Activated CD4-positive, alpha-beta T cell treated with anti-CD3 and anti-CD28 coated beads, Interleukin-2, Interleukin-4, amounts not matched to agents 100 ng/mL and 50 ng/mL, durations not matched to agents 16 hours and 8 hours (primary cell): ENCODE results near the gene ATF5.

Source experiments
- DNase-seq: peaks from one replicate; pipeline ENCODE4 v3.0.0-alpha.2; 2020; ENCODE audit warnings: low spot score

ATF5 gene

DNA sequence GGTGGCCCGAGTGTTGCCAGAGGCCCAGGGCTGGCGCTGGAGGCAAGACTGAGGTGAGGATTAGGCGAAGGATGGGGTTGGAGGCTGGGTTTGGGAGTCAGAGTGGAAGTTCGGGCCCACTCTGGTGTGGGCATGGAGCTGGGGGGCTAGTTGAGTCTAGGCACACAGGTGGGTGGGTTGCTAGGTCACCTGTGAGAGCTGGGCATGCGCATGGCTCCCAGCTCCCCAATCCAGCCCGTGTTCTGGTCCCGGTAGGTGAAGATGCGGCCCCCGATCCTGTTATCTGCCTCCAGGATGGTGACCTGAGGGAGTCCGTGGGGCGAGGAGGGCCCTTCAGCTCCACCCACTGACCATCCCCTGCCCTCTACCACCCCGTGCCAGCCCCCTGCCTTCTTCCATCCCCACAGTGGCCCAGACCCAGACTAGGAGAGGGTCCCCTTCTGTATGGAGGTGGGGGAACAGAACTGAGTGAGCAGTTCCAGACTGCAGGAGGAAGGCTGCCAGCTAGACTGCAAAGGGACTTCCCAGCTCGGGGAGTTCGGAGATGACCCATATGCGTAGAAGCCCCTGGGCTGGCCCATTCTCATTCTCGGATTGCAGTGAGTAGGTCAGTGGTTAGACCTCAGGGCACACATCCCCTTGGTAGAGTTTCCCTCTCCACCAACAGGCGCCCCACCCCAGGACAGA, 34.0 kb upstream of the ATF5 start:
- DNase-seq, result peak; percentile 64

DNA sequence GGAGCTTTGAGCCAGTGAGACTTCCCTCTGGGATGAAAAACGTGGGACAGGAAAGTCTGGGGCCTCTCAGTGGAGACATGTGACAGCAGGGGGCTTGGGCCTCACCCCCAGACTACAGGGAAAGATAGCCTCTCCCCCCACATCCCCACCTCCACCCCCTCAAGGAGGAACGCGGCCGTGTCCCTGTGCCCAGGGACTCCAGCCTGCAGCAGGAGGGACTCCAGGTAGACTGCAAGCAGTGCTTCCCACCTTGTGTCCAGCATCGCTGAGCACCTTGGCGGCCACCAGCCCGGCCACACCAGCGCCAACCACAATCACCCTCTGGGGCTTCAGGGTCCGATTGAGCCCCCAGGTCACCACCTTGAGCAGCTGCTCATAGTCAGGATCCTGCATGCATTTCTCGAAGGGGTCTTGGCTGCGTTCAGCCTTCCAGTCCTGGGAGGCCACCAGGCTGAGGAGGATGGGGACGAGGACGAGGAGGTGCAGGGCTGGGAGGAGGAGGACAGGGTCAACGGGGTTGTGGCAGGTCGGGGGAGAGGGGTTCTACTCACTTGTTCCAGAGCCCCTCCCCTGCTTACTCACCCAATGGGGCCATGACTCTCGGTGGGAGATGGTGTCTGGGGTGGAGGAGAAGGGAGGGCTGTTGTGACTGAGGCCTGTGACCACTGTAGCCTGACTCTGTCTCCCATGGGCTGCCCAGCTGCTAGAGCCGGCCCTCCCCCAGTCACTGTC, 33.3 kb upstream of the ATF5 start:
- no peak for DNase-seq

DNA sequence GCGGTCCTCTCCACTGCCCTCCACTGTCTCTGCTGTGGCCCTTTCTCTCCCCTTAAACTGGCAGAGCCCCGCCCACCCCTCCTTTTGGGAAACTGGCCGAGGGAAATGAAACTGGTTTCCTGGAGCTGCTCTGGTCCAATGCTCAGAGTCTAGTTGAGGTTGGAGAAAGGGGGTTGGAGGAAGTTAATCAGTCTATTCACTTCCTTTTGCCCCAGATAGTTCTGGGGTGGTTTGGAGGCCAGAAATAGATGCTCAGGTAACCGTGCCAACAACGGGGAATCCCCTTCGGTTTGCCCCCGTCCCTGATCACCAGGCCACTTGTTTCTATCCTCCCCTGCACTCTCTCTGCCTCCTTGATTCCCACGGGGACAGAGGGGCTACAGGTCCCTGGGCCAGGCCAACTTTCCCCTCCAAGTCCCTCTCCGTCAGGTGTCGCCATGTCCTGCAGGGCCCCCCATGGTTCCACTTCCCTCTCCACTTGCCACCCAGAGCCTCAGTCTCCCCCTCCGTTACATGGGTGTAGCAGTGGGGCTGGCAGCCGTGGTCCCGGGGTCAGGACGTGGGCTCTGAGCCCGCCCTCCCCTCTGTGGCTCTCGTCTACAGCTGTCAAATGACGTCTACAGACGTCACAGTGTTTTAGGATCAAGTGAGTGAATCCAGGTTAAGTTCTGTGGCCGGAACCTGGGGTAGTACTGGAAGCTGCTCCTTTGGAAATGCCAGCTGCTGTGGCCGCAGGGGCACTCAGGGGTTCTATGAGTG, 32.0 kb upstream of the ATF5 start, which contains the start of gene IL4I1:
IL4I1 (minus strand) TSS at position 25 of the 759 bp plus-strand sequence. CDS start 727 bp downstream, outside the sequence.
- DNase-seq, result peak; percentile 78

DNA sequence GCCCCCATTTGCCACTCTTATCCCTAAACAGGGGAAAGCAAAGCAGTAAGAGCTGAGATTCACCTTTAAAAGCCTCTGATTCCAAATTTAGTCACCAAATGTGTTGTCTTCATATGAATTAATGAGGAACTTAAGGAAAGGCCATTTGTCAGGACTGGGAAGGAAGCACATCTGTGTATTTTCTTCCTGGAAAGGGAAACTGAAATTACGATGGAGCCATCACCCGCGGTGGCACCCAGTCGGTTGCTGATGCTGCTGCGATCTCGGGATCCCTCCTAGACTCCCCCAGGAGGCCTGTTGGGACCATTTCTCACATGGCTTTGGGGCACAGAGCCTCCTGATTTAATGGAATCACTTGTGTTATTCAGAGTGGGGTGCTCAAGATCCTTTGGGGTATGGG, 24.9 kb upstream of the ATF5 start:
- no peak for DNase-seq

DNA sequence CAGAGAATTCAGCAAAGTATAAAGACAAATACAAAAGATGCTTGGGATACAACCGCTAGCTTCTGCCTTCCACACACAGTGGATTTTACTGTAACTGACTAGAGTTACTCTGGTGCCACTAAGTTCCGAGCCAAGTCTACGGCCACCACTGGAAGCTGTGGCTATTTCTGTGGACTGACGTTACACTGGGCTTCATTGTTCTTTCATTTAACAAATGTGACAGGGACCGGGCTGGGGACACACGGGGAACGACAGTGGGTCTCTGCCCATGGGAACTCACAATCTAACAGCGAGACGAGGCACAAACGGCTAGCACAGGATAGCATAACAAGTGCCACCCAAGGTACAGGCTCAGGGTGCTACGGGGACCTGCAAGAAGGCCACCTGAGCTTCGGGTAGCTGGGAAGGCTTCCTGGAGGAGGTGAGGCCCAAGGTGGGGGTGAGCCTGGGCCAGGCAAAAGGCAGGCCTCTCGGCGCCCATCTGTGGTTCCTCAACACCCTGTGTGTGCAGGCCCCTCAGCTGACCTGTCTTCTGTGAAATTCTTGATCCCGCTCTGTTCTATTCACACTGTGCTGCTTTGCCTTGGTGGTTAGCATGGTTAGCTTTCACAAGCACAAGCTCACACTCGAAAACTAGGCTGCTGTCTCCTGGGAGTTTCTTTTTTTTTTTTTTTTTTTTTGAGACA, 22.0 kb upstream of the ATF5 start:
- DNase-seq, result no peak

DNA sequence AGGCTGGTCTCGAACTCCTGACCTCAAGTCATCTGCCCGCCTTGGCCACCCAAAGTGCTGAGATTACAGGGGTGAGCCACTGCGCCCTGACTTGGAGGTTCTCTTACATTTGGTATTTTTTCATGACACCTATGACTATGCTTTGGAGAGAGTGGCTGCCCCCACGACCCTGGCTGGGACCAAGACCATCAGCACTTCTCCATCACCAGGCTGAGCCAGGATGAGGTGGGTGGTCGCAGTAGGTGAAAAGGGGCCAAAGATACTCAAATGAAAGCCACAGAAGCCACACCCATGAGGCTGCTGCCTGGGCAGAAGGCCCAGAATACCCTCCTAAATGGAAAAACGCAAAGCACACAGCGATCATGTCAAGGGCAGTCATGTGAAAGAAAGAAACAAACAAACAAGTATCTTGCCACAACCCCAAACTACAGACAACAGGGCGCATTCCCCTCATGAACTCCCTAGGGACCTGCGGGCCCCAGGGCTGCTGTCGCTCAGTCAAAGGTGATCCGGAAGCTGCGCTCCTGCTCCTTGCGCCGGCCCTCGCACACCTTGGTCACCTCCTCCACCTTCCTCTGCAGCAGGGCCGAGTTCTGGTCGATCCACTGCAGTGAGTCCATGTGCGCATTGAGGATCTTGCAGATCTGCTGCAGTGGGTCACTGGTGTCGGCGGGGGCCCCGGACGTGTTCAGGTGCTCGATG, 21.1 kb upstream of the ATF5 start:
- DNase-seq, result no peak

DNA sequence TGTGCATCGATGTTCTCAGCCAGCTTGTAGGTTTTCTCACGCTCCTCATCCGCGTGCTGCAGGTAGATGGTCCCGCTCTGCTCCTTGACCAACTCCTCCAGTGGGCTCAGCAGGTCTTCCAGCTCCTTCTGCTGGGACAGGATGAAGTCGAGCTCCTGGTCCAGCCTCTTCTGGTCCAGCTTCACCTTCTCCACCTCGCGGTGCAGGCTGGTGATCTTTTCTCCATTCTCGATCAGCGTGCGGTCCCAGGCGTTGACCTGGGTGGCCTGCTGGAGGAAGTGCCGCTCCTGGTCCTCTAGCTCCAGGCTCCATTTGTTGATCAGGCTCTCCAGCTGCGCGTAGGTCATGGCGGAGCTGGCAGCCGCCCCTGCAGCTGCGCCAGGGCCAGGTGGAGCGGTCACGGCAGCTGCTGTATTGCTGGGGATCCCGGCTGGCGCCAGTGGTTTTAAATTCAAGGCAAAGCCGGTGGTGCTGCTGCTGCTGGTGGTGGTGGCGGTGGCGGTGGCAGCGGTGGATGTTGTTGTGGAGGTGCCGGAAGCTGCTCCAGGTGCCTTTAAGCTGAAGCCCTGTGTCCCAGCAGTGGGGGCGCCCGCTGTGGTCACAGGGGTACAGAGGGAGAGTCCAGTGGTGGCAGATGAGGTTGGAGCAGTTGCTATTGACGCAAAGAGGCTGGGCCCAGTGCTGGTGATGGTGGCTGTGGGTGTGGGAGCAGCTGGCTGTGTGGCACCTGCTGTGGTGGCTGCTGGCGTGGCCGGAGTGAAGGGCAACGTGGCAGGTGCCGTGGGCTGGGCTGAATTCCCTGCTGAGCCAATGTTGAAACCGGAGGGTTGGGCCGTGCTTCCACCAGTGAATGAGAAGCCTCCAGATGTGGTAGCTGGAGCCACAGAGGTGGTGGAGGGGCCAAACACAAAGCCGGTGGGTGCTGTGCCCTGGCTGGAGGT, 20.3 kb upstream of the ATF5 start:
- no peak for DNase-seq

DNA sequence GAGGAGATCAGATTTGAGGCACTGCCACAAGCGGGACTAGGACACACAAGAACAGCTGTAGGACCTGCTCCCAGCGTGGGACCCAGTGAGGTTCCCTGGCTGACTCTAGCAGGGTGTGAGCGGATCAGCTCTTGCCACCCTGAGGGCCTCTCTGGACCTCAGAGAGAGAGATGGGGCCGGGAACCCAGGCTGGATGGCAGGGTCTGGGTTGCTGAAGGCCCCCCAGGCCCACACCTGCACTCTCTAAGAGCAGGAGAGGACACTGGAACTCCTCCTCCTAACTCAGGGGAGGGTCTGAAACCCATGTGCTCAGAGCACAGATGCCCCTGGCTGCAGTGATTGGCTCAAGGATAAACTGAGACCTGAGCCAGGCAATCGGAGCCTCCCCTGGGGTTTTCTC, 18.8 kb upstream of the ATF5 start:
- DNase-seq, result no peak

DNA sequence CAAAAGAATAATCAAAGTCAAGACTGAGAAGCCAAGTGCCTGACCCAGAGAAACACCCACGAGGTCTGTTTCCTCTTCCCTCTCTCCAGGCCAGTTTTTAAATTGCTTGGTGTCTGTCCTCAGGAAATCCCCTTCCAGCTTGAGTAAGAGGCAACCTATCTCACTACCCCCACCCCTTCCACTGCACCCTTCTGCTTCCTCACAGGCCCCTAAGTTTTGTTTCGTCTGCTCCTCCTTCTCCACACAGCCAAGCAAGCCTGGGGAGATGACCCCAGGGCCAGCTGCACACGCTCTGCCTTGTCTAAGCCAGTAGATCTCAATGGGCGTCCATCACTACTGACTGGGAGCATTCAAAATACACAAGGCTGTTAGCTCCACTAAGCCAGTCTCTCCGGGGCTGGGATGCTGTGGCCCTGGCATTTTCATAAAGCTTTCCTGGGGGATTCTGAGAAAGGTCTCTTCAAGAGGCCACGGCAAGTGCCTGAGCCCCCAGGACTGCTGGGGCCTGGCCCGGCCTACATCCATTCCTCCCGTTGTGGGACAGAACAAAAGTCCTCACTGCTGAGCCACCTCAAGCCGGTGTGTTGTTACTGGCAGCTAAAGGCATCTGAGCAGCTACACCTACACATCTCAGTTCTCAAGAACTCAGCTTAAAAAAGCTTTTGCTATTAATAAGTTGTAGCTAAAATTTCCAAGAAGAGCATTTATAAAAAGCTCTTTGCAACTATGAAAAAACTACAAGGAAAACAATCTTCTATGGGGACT, 17.4 kb upstream of the ATF5 start:
- peak; percentile 43 for DNase-seq

DNA sequence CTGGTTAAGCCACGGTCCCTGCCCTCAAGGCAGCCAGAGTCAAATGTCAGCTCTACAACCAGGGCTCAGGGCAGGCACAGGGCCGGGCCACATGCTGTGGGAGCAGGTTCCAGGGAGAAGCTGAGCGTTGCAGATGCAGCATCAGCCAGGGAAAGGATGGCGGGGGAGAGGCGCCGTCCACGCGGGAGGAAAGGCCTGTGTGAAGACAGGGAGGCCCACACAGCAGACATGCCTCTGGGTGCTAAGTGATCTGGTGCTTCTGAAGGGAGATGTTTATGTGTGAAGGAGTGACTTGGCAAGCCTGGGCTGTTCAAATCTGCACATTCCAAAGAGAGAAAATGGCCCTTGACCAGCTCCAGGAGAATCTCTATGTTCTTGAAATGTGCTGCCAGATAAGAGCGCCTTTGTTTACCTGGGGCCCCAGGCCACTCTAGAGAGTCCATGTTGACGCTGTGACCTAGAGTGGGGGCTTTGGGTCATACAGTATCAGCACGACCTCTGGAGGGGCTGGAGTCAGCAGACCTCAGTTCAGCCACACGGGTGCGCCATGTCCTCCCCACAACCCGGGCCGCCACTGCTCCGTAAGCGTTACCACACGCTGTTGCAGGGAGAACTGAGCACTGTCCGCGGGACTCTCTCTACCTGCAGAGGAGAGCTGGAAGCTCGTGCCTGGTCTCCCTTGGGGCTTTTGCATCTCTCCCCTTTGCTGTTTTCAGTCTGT, 15.9 kb upstream of the ATF5 start:
- DNase-seq, result no peak

DNA sequence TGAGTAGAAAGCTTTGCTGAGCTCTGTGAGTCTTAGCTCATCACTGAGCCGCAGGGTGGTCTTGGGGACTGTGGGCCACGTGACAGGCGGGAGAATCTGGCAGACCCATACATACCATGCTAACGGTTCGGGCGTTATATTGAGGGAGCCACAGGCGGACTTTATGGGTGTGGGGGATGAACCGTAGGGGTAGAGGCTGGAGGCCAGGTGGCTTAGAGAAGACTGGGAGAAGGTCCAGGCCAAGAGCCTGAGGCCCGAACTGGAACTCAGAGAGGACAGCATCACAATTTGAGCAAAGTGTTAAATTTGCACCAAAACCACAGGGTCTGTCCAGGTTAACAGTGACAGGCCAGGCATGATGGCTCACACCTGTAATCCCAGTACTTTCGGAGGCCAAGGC, 15.3 kb upstream of the ATF5 start:
- DNase-seq, result no peak

DNA sequence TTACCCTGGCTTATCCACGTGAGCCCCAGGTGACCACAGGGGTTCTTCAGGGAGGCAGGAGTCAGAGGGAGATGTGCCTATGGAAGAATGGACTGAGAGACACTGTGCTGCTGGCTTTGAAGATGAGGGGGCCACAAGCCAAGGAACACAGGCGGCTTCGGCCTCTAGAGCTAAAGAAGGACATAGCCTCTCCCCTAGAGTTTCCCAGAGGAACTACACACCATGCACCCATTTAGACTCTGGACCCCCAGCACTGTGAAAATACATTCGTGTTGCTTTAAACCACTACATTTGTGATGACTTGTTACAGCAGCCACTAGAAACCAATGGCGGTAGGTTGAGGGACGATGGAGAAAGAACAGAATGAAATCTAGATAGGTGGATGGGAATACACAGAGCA, 13.7 kb upstream of the ATF5 start:
- no peak for DNase-seq

DNA sequence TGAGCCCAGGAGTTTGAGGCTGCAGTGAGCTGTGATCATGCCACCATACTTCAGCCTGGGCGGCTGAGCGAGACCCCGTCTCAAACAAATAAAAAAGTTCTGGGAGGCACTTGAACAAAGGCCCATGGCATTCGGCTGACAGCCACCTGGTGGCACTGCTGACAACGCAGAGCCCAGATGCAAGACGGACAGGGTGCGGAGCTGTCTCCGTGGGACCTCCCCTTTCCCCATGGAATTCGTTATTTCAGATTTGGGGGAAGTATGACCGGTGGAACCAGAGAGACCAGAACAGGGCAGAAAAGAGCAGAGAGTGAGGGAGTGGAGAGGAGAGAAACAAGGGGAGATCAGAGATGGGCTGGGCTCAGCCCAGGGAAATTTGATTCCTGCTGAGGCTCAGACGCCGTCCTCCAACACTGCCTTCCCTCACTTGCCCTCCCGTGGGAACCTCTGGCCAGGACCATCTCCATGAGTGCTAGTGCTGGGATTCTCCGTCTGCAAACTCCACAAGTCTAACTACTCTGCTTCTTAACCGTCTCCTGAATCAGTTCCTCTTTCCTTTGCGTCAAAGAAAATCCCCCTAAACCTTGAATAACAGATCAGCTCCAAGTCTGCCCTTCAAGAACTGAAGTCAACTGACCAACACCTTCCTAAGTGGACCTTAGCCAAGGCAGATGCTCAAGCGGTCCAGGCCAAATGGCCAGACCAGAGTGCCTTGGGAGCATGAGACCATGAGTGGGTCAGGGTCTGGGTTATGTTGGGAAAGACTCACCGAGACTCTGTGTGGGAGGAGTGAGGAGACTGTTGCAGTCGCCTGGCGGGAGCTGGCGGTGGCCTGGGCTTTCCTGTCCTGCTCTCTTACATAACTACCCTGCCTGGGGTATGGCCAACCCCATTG, 11.9 kb upstream of the ATF5 start:
- DNase-seq, result no peak

DNA sequence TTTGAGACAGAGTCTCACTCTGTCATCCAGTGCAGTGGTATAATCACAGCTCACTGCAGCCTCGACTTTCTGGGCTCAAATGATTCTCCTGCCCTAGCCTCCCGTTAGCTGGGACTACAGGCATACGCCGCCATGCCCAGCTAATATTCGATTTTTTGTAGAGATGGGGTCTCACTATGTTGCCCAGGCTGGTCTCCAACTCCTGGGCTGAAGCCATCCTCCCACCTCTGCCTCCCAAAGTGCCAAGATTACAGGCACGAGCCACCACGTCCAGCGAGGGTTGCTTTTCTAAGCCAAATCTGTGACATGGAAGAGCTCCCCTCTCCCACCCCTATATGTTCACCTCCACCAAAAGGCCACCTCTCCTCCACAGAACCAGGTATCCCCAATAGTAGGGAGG, 10.9 kb upstream of the ATF5 start:
- DNase-seq, result no peak

DNA sequence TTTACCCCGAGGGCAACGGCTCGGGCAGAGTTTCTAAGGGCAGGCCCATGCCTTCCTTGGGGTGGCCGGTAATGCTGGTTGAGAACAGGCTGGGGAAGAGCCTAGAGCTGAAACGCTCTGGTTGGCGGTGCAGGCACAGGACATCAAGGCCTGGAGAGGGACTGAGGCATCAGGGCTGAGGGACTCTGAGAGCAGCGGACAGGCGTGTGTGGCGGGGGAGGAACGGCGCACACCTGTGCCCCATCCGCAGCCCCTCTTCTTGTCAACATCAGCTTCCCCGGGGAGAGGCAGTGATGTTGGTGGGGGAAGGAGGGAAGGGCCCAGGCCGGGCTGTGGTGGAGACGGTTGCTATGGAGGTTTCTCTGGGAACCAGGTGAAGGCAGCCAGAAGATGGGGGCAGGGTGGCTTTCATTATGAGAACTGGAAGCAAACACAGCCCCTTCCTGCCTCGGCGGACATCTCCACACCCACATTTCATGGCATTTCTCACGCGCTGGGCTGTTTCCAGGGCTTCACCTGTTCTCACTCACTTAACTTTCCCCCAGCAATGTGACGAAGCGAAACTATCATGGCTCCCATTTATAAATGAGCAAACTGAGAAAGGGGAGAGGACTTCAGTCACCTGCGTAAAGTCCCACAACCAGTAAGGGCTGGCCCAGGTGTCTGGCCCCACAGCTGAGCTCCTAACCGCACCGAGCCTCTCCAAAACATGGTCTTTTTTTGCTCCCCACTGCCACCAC, 8.2 kb upstream of the ATF5 start:
- no peak for DNase-seq

DNA sequence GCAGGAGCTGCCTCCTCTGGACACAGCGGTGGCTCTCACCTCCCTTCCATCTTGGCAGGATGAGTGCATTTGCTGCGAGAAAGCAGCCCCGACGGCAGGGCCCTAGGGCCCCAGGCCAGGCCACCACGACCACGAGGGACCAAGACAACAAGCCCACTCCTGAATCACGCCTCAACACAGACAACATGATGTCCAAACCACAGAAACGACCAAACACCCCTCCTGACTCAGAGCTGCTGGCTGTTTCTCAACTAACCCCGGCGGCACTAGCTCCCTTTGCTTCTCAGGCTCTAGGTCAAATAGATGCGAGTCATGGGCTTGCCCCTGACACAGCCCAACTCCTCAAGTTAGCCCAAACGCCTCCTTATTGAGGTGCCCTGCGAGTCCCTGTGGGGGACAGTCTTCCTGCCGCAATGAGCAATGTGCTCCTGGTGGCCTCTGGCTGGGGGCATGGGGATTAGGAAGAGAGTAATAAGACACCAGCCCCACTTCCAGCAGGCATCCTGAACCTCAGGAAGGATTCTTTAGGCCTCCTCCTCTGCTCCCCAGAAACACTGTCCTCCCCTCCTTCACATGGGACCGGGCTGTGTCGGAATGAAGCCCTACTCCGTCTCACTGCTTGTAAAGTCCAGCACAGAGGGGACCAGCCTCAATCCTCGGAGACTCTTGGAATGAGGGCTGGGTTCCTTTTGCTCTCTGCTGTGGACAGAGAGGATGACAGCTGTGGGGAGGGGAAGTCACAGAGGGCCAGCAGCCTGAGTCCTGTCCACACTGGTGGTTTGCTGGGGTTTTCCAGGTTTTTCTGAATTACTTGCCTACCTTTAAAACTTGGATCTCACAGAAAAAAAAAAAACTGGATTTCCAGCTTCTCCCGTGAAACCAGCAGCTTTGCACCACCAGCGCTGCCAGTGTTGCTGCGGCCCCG, 6.9 kb upstream of the ATF5 start:
- no peak for DNase-seq
